Vagina (tissue), 2 donors: ENCODE measurements around the gene A2M.

ENCODE experiments used
- POLR2A ChIP-seq, 2 donors: fragments of 450-650 bp; IDR thresholded peaks; one replicate each; pipeline ENCODE4 v1.6.1; 2017; ENCODE audit warnings: antibody characterized with exemption in 2 of 2, mild to moderate bottlenecking in 2 of 2, moderate library complexity in 2 of 2
- POLR2AphosphoS5 ChIP-seq, 2 donors: sonication (generic); formaldehyde crosslinking; IDR thresholded peaks; one replicate each; pipeline ENCODE4 v1.9.0; 2017; ENCODE audit warnings: antibody characterized with exemption in 2 of 2, mild to moderate bottlenecking in 2 of 2, low read depth in 1 of 2; ENCODE audit not compliant: insufficient read depth in 1 of 2
- TF ChIP-seq, protein P1 (sequence below), 3 experiments: fragments of 450-650 bp in 2 of 3; fragments of 200-600 bp in 1 of 3; sonication (generic) in 1 of 3; IDR thresholded peaks; one replicate each; pipeline ENCODE4 v1.5.1; 2017 to 2019; ENCODE audit warnings: antibody characterized with exemption in 3 of 3, mild to moderate bottlenecking in 2 of 3, moderate library complexity in 2 of 3

DNA sequence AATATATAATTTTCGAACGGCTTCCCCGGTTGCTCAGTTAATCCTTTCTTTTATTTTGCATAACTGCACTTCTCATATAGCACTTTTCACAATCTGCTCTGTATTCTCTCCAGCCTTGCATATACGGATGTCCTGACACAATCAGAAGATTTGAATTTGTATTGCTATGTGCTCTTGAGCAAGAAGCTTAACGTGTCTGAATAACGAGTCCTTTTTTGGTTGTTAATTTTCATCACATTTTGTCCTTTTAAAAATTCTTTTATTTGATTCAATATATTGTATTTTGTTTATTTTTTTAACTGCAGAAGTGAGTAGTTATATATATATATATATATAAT lies 17.6 kb downstream of the A2M start:
- TF ChIP-seq, protein P1, sequence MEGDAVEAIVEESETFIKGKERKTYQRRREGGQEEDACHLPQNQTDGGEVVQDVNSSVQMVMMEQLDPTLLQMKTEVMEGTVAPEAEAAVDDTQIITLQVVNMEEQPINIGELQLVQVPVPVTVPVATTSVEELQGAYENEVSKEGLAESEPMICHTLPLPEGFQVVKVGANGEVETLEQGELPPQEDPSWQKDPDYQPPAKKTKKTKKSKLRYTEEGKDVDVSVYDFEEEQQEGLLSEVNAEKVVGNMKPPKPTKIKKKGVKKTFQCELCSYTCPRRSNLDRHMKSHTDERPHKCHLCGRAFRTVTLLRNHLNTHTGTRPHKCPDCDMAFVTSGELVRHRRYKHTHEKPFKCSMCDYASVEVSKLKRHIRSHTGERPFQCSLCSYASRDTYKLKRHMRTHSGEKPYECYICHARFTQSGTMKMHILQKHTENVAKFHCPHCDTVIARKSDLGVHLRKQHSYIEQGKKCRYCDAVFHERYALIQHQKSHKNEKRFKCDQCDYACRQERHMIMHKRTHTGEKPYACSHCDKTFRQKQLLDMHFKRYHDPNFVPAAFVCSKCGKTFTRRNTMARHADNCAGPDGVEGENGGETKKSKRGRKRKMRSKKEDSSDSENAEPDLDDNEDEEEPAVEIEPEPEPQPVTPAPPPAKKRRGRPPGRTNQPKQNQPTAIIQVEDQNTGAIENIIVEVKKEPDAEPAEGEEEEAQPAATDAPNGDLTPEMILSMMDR (IDR thresholded peaks at IDR 0.05) = no peak
- TF ChIP-seq POLR2A (IDR thresholded peaks at IDR 0.05) (no peak), POLR2AphosphoS5 (IDR thresholded peaks at IDR 0.05; ENCODE audit: insufficient read depth in 1 of 2, low read depth in 1 of 2) (no peak)
